ENCODE results near the gene MYT1.
"Not testable (repeated sequence)": the region's sequence is repeated elsewhere in the genome, so short reads cannot be mapped to it uniquely, and the experiment has no call there.

The MYT1 gene

GRCh38 chr20:64231621-64232550 lies 67.6 kb downstream of the MYT1 start:
- no peak for TF ChIP-seq CTCF (IDR thresholded peaks at IDR 0.05; ENCODE audit: insufficient read depth, missing control alignments)
- no peak for FAIRE-seq
- DNase-seq (ENCODE audit: insufficient read length, low spot score), result no peak

- FAIRE-seq (no peak), DNase-seq (ENCODE audit: insufficient read length, low spot score) (no peak)
- no peak for TF ChIP-seq CTCF (IDR thresholded peaks at IDR 0.05; ENCODE audit: insufficient read depth, missing control alignments)
Observed at GRCh38 chr20:64232794-64233193, 68.5 kb downstream of the MYT1 start.

GRCh38 chr20:64233725-64234124 lies 69.5 kb downstream of the MYT1 start:
- DNase-seq (ENCODE audit: insufficient read length, low spot score) (no peak), FAIRE-seq (no peak)
- TF ChIP-seq CTCF (IDR thresholded peaks at IDR 0.05; ENCODE audit: insufficient read depth, missing control alignments), result no peak

- FAIRE-seq (no peak), DNase-seq (ENCODE audit: insufficient read length, low spot score) (no peak)
- no peak for TF ChIP-seq CTCF (IDR thresholded peaks at IDR 0.05; ENCODE audit: insufficient read depth, missing control alignments)
Observed at GRCh38 chr20:64234291-64234791, 70.1 kb downstream of the MYT1 start.

- FAIRE-seq; DNase-seq (ENCODE audit: insufficient read length, low spot score): not testable (repeated sequence)
Observed at GRCh38 chr20:64234921-64235565, 70.8 kb downstream of the MYT1 start.

GRCh38 chr20:64236137-64237088 lies 72.2 kb downstream of the MYT1 start:
- TF ChIP-seq CTCF (IDR thresholded peaks at IDR 0.05; ENCODE audit: insufficient read depth, missing control alignments), result no peak
- DNase-seq (ENCODE audit: insufficient read length, low spot score) (no peak), FAIRE-seq (no peak)

- no peak for FAIRE-seq
- no peak for TF ChIP-seq CTCF (IDR thresholded peaks at IDR 0.05; ENCODE audit: insufficient read depth, missing control alignments)
Observed at GRCh38 chr20:64237316-64237715, 73.1 kb downstream of the MYT1 start.

More at GRCh38 chr20:64237316-64237715, 73.1 kb downstream of the MYT1 start:
- no peak for DNase-seq (ENCODE audit: insufficient read length, low spot score)
